ENCODE data around the gene CEP152.

- no peak for TF ChIP-seq CTCF (conservative IDR thresholded peaks at IDR 0.05; ENCODE audit: low read depth in 2 of 2)
- no peak for TF ChIP-seq POLR2AphosphoS5 (IDR thresholded peaks at IDR 0.05; ENCODE audit: low read depth)
- no peak for TF ChIP-seq EZH2phosphoT487 (IDR thresholded peaks at IDR 0.05; ENCODE audit: unreplicated experiment)
- no peak for TF ChIP-seq EZH2 (IDR thresholded peaks at IDR 0.05; ENCODE audit: low read depth, unreplicated experiment)
- TF ChIP-seq ZNF331 (CRISPR knock-in tag; IDR thresholded peaks at IDR 0.05; ENCODE audit: low read depth) = no peak
- no peak for TF ChIP-seq REST (IDR thresholded peaks at IDR 0.05; ENCODE audit: unreplicated experiment)
- TF ChIP-seq CREB1 (CRISPR knock-in tag; IDR thresholded peaks at IDR 0.05; ENCODE audit: low read depth) = no peak
- TF ChIP-seq JUNB (IDR thresholded peaks at IDR 0.05; ENCODE audit: unreplicated experiment) = no peak
- TF ChIP-seq ETS1 (IDR thresholded peaks at IDR 0.05) = no peak
- no peak for TF ChIP-seq NANOG (IDR thresholded peaks at IDR 0.05; ENCODE audit: borderline replicate concordance)
- no peak for TF ChIP-seq STAT1 (IDR thresholded peaks at IDR 0.05; ENCODE audit: unreplicated experiment)
- no peak for TF ChIP-seq ZNF462 (CRISPR knock-in tag; IDR thresholded peaks at IDR 0.05)
Measured at GRCh38 chr15:48784756-48785155, 26.1 kb downstream of the CEP152 start.

Data from GM23338 (cell line).